Astrocyte (in vitro differentiated cells and primary cell): Measurements from ENCODE around the gene DDN. TPM values are rescaled to one million over a fixed set of nuclear protein-coding genes. Genes with fewer than 3 reads are reported as not detected.

ENCODE experiments used
- DNase-seq: peaks from one replicate; pipeline ENCODE4 v3.0.0-alpha.2; 2010; ENCODE audit warnings: low read depth
- FAIRE-seq: peaks from 2 replicates; lab custom pipeline; 2011; peaks lifted over from hg19 to GRCh38; lab: Jason Lieb, UNC
- H2AFZ ChIP-seq: 2 replicates; pipeline ENCODE4 v1.6.0; 2012; ENCODE audit warnings: low read depth, low read length, inconsistent platforms
- H3K27ac ChIP-seq: 2 replicates; pipeline ENCODE4 v1.5.1; 2011; ENCODE audit warnings: low read depth, low read length, inconsistent platforms
- H3K27me3 ChIP-seq: 2 replicates; pipeline ENCODE4 v1.6.0; 2011; ENCODE audit warnings: low read length, inconsistent platforms; ENCODE audit not compliant: insufficient read depth
- H3K36me3 ChIP-seq: 2 replicates; pipeline ENCODE4 v1.5.1; 2011; ENCODE audit warnings: low read length, inconsistent platforms; ENCODE audit not compliant: insufficient read depth
- H3K4me1 ChIP-seq: 2 replicates; pipeline ENCODE4 v1.5.1; 2011; ENCODE audit warnings: low read length, inconsistent platforms; ENCODE audit not compliant: insufficient read depth
- H3K4me2 ChIP-seq: 2 replicates; pipeline ENCODE4 v1.6.0; 2012; ENCODE audit warnings: low read length, inconsistent platforms
- H3K4me3 ChIP-seq: 2 replicates; pipeline ENCODE4 v1.5.1; 2011; ENCODE audit warnings: low read depth, mild to moderate bottlenecking, low read length, inconsistent platforms; ENCODE audit not compliant: insufficient read depth
- H3K79me2 ChIP-seq: 2 replicates; pipeline ENCODE4 v1.6.0; 2012; ENCODE audit warnings: mild to moderate bottlenecking, low read length, inconsistent platforms; ENCODE audit not compliant: insufficient read depth
- H3K9ac ChIP-seq: 2 replicates; pipeline ENCODE4 v1.6.0; 2012; ENCODE audit warnings: mild to moderate bottlenecking, low read length, inconsistent platforms
- H3K9me3 ChIP-seq: 2 replicates; pipeline ENCODE4 v1.5.1; 2012; ENCODE audit warnings: low read depth, mild to moderate bottlenecking, low read length, inconsistent platforms; ENCODE audit not compliant: insufficient read depth
- H4K20me1 ChIP-seq: 2 replicates; pipeline ENCODE4 v1.6.0; 2012; ENCODE audit warnings: low read length, inconsistent platforms; ENCODE audit not compliant: insufficient read depth
- H3K27ac Mint-ChIP-seq: one replicate; pipeline ENCODE4 v1.8.0; 2021; ENCODE audit warnings: mild to moderate bottlenecking, mixed read lengths; ENCODE audit not compliant: unreplicated experiment
- H3K27me3 Mint-ChIP-seq: one replicate; pipeline ENCODE4 v1.8.0; 2021; ENCODE audit warnings: low read depth, mixed read lengths; ENCODE audit not compliant: unreplicated experiment
- H3K36me3 Mint-ChIP-seq: one replicate; pipeline ENCODE4 v1.8.0; 2021; ENCODE audit warnings: low read depth, mixed read lengths; ENCODE audit not compliant: unreplicated experiment
- H3K4me1 Mint-ChIP-seq: one replicate; pipeline ENCODE4 v1.8.0; 2021; ENCODE audit warnings: low read depth, mixed read lengths; ENCODE audit not compliant: unreplicated experiment
- H3K4me3 Mint-ChIP-seq: one replicate; pipeline ENCODE4 v1.8.0; 2021; ENCODE audit warnings: mild to moderate bottlenecking, moderate library complexity, mixed read lengths; ENCODE audit not compliant: unreplicated experiment
- H3K9me3 Mint-ChIP-seq: one replicate; pipeline ENCODE4 v1.8.0; 2021; ENCODE audit warnings: mild to moderate bottlenecking, mixed read lengths; ENCODE audit not compliant: unreplicated experiment
- EZH2 ChIP-seq: IDR thresholded peaks from 2 replicates; pipeline ENCODE4 v1.6.1; 2012; ENCODE audit warnings: mild to moderate bottlenecking, low read length, inconsistent platforms; ENCODE audit not compliant: insufficient read depth
- total RNA-seq: library from RNA; stranded (reverse); gene quantifications from 2 replicates; pipeline ENCODE4 v1.2.1, GENCODE V29; 2021
- TF ChIP-seq, protein P1 (sequence below): IDR thresholded peaks from 2 replicates; pipeline ENCODE4 v1.5.1; 2011; ENCODE audit warnings: low read depth, mild to moderate bottlenecking, inconsistent platforms, low read length, moderate library complexity; ENCODE audit not compliant: insufficient read depth

DDN gene
- total RNA-seq, 1 donor from 2014 or later = 0.50 TPM

DNA sequence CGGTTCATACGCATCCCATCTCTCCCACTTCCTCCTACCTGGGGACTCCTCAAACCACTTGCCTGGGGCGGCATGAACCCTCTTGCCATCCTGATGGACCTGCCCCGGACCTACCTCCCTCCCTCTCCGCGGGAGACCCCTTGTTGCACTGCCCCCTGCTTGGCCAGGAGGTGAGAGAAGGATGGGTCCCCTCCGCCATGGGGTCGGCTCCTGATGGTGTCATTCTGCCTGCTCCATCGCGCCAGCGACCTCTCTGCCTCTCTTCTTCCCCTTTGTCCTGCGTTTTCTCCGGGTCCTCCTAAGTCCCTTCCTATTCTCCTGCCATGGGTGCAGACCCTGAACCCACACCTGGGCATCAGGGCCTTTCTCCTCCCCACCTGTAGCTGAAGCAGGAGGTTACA, 17.4 kb downstream of the DDN start:
- Histone ChIP-seq H3K27me3 (peaks cover 92% of the 10 kb centered on the region), H3K36me3 (no peaks in the 10 kb centered on the region), H4K20me1 (peaks cover 39% of the 10 kb centered on the region), H3K9ac (no peak overlapping the region), H2AFZ (no peak overlapping the region), H3K27ac (no peak overlapping the region), H3K4me3 (no peak overlapping the region), H3K4me1 (peaks cover 35% of the 10 kb centered on the region), H3K4me2 (peak overlapping the region; percentile 50), H3K9me3 (peaks cover 7% of the 10 kb centered on the region), H3K79me2 (no peaks in the 10 kb centered on the region)
- no peak for DNase-seq
- no peak for FAIRE-seq
- peaks cover 2% of the 10 kb centered on the region for H3K4me1 Mint-ChIP-seq
- no peaks in the 10 kb centered on the region for H3K36me3 Mint-ChIP-seq
- no peak overlapping the region for H3K4me3 Mint-ChIP-seq
- TF ChIP-seq EZH2 = peak; percentile 23
- TF ChIP-seq, protein P1, sequence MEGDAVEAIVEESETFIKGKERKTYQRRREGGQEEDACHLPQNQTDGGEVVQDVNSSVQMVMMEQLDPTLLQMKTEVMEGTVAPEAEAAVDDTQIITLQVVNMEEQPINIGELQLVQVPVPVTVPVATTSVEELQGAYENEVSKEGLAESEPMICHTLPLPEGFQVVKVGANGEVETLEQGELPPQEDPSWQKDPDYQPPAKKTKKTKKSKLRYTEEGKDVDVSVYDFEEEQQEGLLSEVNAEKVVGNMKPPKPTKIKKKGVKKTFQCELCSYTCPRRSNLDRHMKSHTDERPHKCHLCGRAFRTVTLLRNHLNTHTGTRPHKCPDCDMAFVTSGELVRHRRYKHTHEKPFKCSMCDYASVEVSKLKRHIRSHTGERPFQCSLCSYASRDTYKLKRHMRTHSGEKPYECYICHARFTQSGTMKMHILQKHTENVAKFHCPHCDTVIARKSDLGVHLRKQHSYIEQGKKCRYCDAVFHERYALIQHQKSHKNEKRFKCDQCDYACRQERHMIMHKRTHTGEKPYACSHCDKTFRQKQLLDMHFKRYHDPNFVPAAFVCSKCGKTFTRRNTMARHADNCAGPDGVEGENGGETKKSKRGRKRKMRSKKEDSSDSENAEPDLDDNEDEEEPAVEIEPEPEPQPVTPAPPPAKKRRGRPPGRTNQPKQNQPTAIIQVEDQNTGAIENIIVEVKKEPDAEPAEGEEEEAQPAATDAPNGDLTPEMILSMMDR = no peak
- peaks cover 80% of the 10 kb centered on the region for H3K27me3 Mint-ChIP-seq
- H3K9me3 Mint-ChIP-seq = peaks cover 14% of the 10 kb centered on the region
- peak overlapping the region; percentile 36 for H3K27ac Mint-ChIP-seq

DNA sequence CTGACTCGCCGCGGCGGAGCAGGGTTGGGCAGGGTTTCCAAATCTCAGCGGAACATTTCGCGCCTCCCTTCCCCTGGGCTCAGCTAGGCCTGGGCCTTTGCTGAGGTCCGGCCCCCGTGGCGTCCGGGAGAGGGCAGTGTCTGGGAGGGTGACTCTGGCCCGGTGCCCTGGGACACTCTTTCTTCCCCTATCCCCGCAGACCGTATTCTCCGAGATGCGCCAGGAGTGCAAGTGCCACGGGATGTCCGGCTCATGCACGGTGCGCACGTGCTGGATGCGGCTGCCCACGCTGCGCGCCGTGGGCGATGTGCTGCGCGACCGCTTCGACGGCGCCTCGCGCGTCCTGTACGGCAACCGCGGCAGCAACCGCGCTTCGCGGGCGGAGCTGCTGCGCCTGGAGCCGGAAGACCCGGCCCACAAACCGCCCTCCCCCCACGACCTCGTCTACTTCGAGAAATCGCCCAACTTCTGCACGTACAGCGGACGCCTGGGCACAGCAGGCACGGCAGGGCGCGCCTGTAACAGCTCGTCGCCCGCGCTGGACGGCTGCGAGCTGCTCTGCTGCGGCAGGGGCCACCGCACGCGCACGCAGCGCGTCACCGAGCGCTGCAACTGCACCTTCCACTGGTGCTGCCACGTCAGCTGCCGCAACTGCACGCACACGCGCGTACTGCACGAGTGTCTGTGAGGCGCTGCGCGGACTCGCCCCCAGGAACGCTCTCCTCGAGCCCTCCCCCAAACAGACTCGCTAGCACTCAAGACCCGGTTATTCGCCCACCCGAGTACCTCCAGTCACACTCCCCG, 18.0 kb downstream of the DDN start:
- no peak overlapping the region for H3K27ac ChIP-seq
- Mint-ChIP-seq H3K36me3 (no peaks in the 10 kb centered on the region), H3K4me3 (no peak overlapping the region), H3K4me1 (peaks cover 2% of the 10 kb centered on the region), H3K27me3 (peaks cover 82% of the 10 kb centered on the region), H3K9me3 (peaks cover 14% of the 10 kb centered on the region), H3K27ac (peak overlapping the region; percentile 36)
- no peaks in the 10 kb centered on the region for H3K36me3 ChIP-seq
- FAIRE-seq (no peak), DNase-seq (no peak)
- peaks cover 7% of the 10 kb centered on the region for H3K9me3 ChIP-seq
- H2AFZ ChIP-seq = peak overlapping the region; percentile 68
- no peak overlapping the region for H3K9ac ChIP-seq
- H3K79me2 ChIP-seq = no peaks in the 10 kb centered on the region
- H4K20me1 ChIP-seq = peaks cover 39% of the 10 kb centered on the region
- H3K4me1 ChIP-seq = peaks cover 35% of the 10 kb centered on the region
- no peak overlapping the region for H3K4me3 ChIP-seq
- TF ChIP-seq, protein P1 = no peak
- TF ChIP-seq EZH2 = peak; percentile 26
- H3K4me2 ChIP-seq = peak overlapping the region; percentile 50
- H3K27me3 ChIP-seq = peaks cover 92% of the 10 kb centered on the region

DNA sequence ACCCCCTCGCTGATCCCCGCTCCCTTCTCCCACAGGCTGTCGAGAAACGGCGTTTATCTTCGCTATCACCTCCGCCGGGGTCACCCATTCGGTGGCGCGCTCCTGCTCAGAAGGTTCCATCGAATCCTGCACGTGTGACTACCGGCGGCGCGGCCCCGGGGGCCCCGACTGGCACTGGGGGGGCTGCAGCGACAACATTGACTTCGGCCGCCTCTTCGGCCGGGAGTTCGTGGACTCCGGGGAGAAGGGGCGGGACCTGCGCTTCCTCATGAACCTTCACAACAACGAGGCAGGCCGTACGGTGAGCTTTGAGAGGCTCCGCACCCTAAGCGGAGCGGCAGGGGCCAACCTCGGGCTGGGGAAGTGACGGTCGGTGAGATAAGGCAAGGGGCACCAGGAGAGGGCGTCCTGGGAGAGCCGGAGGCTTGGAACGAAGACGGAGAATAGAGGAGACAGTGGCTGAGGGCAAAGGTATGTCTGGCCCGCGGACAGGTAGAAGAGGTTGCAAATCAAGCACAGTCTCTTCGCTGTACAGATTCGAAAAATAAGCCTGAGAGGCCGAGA, 18.7 kb downstream of the DDN start:
- H3K27ac ChIP-seq = no peak overlapping the region
- peak overlapping the region; percentile 50 for H3K4me2 ChIP-seq
- peak overlapping the region; percentile 68 for H2AFZ ChIP-seq
- peaks cover 2% of the 10 kb centered on the region for H3K4me1 Mint-ChIP-seq
- no peaks in the 10 kb centered on the region for H3K36me3 Mint-ChIP-seq
- no peak overlapping the region for H3K4me3 Mint-ChIP-seq
- H3K79me2 ChIP-seq = no peaks in the 10 kb centered on the region
- H3K9me3 ChIP-seq = peaks cover 7% of the 10 kb centered on the region
- peaks cover 85% of the 10 kb centered on the region for H3K27me3 Mint-ChIP-seq
- DNase-seq (no peak), FAIRE-seq (no peak)
- TF ChIP-seq, protein P1 = no peak
- peak; percentile 80 for TF ChIP-seq EZH2
- H4K20me1 ChIP-seq = peaks cover 39% of the 10 kb centered on the region
- no peak overlapping the region for H3K4me3 ChIP-seq
- no peak overlapping the region for H3K27ac Mint-ChIP-seq
- H3K9ac ChIP-seq = no peak overlapping the region
- H3K27me3 ChIP-seq = peaks cover 91% of the 10 kb centered on the region
- no peaks in the 10 kb centered on the region for H3K36me3 ChIP-seq
- peaks cover 14% of the 10 kb centered on the region for H3K9me3 Mint-ChIP-seq
- peaks cover 35% of the 10 kb centered on the region for H3K4me1 ChIP-seq
